Measurements from ENCODE around the gene RALA.
A peak's percentile ranks its signal among the peaks of the same experiment; 100 is the strongest.

The RALA gene

DNA sequence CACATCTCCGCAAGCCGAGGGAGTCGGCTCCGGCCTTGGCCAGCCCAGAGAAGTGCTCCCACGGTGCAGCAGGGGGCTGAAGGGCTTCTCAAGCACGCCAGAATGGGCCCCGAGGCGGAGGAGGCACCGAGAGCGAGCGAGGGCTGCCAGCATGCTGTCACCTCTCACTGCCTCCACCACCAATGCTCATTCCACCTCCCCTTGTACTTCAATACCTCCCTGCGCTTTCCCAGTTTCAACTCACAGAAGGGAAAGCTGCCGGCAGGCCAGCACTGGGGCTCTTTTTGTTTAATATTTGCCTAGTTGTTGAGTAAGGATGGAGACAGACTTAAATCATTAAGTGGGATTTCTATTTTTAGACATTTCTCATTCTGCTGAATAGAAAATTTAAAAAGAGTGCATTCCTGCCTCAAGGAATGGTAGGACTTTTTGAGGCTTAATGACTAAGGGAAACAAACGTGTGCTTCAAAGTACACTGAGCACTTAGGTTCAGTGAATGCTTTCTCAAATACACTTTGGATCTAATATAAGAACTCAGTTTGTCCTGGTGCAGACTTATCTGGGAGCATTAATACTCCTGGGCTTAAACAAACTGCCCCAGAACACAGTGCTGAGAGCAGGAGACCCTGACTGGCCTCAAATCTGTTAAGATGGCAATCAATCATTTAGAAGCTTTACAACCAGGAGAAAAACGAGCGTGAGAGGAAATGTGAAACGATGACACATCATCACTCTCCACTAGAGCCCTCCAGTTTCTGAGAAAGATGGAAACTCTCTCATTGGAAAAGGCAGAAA is 131.2 kb downstream of the RALA start:
- H3K27ac Mint-ChIP-seq = peak overlapping the region; percentile 92 to 93 (median 93)
- TF ChIP-seq, protein P1, sequence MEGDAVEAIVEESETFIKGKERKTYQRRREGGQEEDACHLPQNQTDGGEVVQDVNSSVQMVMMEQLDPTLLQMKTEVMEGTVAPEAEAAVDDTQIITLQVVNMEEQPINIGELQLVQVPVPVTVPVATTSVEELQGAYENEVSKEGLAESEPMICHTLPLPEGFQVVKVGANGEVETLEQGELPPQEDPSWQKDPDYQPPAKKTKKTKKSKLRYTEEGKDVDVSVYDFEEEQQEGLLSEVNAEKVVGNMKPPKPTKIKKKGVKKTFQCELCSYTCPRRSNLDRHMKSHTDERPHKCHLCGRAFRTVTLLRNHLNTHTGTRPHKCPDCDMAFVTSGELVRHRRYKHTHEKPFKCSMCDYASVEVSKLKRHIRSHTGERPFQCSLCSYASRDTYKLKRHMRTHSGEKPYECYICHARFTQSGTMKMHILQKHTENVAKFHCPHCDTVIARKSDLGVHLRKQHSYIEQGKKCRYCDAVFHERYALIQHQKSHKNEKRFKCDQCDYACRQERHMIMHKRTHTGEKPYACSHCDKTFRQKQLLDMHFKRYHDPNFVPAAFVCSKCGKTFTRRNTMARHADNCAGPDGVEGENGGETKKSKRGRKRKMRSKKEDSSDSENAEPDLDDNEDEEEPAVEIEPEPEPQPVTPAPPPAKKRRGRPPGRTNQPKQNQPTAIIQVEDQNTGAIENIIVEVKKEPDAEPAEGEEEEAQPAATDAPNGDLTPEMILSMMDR (IDR thresholded peaks at IDR 0.05; ENCODE audit: unreplicated experiment in 3 of 3) = peak in 2 of 3 experiments; percentile 7 to 8
- no peaks in the 10 kb centered on the region for H3K27me3 Mint-ChIP-seq (ENCODE audit: low read depth)
- peaks cover 27% of the 10 kb centered on the region for H3K36me3 Mint-ChIP-seq (ENCODE audit: low read depth)
- H3K9me3 Mint-ChIP-seq = peaks cover 8% of the 10 kb centered on the region
- peaks cover 41% of the 10 kb centered on the region for H3K4me1 Mint-ChIP-seq
- H3K4me3 Mint-ChIP-seq = peak overlapping the region; percentile 49 to 58 (median 50)

GRCh38 chr7:39757604-39758003 is 134.2 kb downstream of the RALA start:
- peaks cover 27% of the 10 kb centered on the region for H3K36me3 Mint-ChIP-seq (ENCODE audit: low read depth)
- no peak overlapping the region for H3K4me3 Mint-ChIP-seq
- peaks cover 8% of the 10 kb centered on the region for H3K9me3 Mint-ChIP-seq
- H3K27ac Mint-ChIP-seq = peak overlapping the region in 2 of 3 experiments; percentile 46 to 62
- H3K27me3 Mint-ChIP-seq (ENCODE audit: low read depth) = no peaks in the 10 kb centered on the region
- TF ChIP-seq, protein P1 (IDR thresholded peaks at IDR 0.05; ENCODE audit: unreplicated experiment in 3 of 3) = no peak
- H3K4me1 Mint-ChIP-seq = peaks cover 56% of the 10 kb centered on the region

All from nephron (organoid).